K562 (cell line): Measurements from ENCODE around the gene HIVEP3. TPM values are rescaled to one million over a fixed set of nuclear protein-coding genes. Genes with fewer than 3 reads are reported as not detected.

Source experiments
- ATAC-seq: fragments of 200-7000 bp; cut with Tn5 transposase; 3 replicates; pipeline ENCODE4 v1.9.1; 2020; ENCODE audit warnings: moderate library complexity
- BruUV-seq: library from RNA; stranded (reverse); fragments of 400-500 nt; replicated peaks from 2 replicates; lab custom pipeline; 2021; lab: Mats Ljungman, UMichigan
- CTCF ChIA-PET: fragments of 300-600 bp; formaldehyde crosslinking; extraction: SDS; loops from one replicate; lab custom pipeline; 2021; ENCODE audit warnings: low intra/inter-chr PET ratio; lab: Yijun Ruan, JAX
- POLR2A ChIA-PET: fragments of 300-600, 350-650 bp; sonication (Branson Sonifier 250); formaldehyde crosslinking; extraction: SDS; loops from one replicate; lab custom pipeline; 2021; ENCODE audit warnings: antibody characterized with exemption, inconsistent platforms; lab: Yijun Ruan, JAX
- DNase-seq, 4 experiments: peaks; one replicate each; pipeline versions ENCODE4 v3.0.0 to v3.0.0-alpha.2; 2011 to 2018; ENCODE audit warnings: low spot score in 3 of 4, mixed read lengths in 3 of 4; ENCODE audit errors: extremely low read depth in 1 of 4
- FAIRE-seq: peaks from 2 replicates; lab custom pipeline; 2011; peaks lifted over from hg19 to GRCh38; lab: Jason Lieb, UNC
- H2AFZ ChIP-seq: 2 replicates; pipeline ENCODE4 v1.6.0; 2011; ENCODE audit warnings: low read depth, low read length, control low read depth, inconsistent platforms
- H3K27ac ChIP-seq: fragments of 200-600 bp; 3 replicates; pipeline ENCODE4 v1.8.0; 2011; ENCODE audit warnings: low read depth, mild to moderate bottlenecking, control low read depth, inconsistent platforms, low read length, moderate library complexity, mixed read lengths; ENCODE audit errors: extremely low read depth
- H3K27me3 ChIP-seq, 2 experiments: fragments of 300-600 bp in 1 of 2; 2 replicates in 1 of 2; 3 replicates in 1 of 2; pipeline versions ENCODE4 v1.6.0 to v1.8.0; 2011; ENCODE audit warnings: inconsistent platforms in 2 of 2, low read length in 2 of 2, mild to moderate bottlenecking in 1 of 2, mixed read lengths in 1 of 2, moderate library complexity in 1 of 2; ENCODE audit not compliant: control insufficient read depth in 2 of 2, insufficient read depth in 2 of 2
- H3K36me3 ChIP-seq: fragments of 300-600 bp; 3 replicates; pipeline ENCODE4 v1.8.0; 2011; ENCODE audit warnings: mild to moderate bottlenecking, low read length, inconsistent platforms; ENCODE audit not compliant: control insufficient read depth, insufficient read depth
- H3K4me1 ChIP-seq, 2 experiments: fragments of 200-600 bp in 1 of 2; replicated peaks in 1 of 2; 2 replicates in 1 of 2; 3 replicates in 1 of 2; pipeline versions ENCODE4 v1.5.1 to v1.8.0; 2011; ENCODE audit warnings: inconsistent platforms in 2 of 2, low read length in 2 of 2, mild to moderate bottlenecking in 1 of 2, mixed read lengths in 1 of 2, moderate library complexity in 1 of 2; ENCODE audit not compliant: control insufficient read depth in 2 of 2, insufficient read depth in 2 of 2
- H3K4me2 ChIP-seq: 2 replicates; pipeline ENCODE4 v1.6.1; 2011; ENCODE audit warnings: low read length, control low read depth, inconsistent platforms, mixed read lengths; ENCODE audit not compliant: insufficient read depth
- H3K4me3 ChIP-seq: fragments of 200-600 bp; sonication (generic), shearing (Covaris generic); 2 replicates; pipeline ENCODE4 v1.5.1; 2016; ENCODE audit warnings: control low read depth, inconsistent platforms
- H3K79me2 ChIP-seq: fragments of 200-600 bp; 3 replicates; pipeline ENCODE4 v1.8.0; 2011; ENCODE audit warnings: low read length, inconsistent platforms; ENCODE audit not compliant: control insufficient read depth, insufficient read depth
- H3K9ac ChIP-seq, 2 experiments: 2 replicates each; pipeline versions ENCODE4 v1.6.0 to v1.6.1; 2011; ENCODE audit warnings: low read depth in 2 of 2, low read length in 2 of 2, control low read depth in 1 of 2, inconsistent platforms in 1 of 2, mild to moderate bottlenecking in 1 of 2, mixed read lengths in 1 of 2; ENCODE audit not compliant: insufficient read depth in 1 of 2
- H3K9me1 ChIP-seq: one replicate; pipeline ENCODE4 v1.6.0; 2011; ENCODE audit warnings: inconsistent platforms, mild to moderate bottlenecking, low read length, moderate library complexity; ENCODE audit not compliant: control insufficient read depth, insufficient read depth
- H3K9me3 ChIP-seq: replicated peaks from 2 replicates; pipeline ENCODE4 v1.5.1; 2011; ENCODE audit warnings: low read depth, low read length, inconsistent platforms; ENCODE audit not compliant: control insufficient read depth, insufficient read depth
- H4K20me1 ChIP-seq: replicated peaks from 2 replicates; pipeline ENCODE4 v1.6.1; 2011; ENCODE audit warnings: low read length, inconsistent platforms, mixed read lengths; ENCODE audit not compliant: control insufficient read depth, insufficient read depth
- EP300 ChIP-seq: IDR thresholded peaks from 2 replicates; pipeline ENCODE4 v1.6.1; 2012; ENCODE audit warnings: low read length, improper control_type of control experiment
- MED1 ChIP-seq: sonication (generic); formaldehyde crosslinking; IDR thresholded peaks from 2 replicates; pipeline ENCODE4 v1.8.1; 2023; ENCODE audit warnings: missing genetic modification reagents, borderline replicate concordance
- MXI1 ChIP-seq: IDR thresholded peaks from 2 replicates; pipeline ENCODE4 v1.6.1; 2011; ENCODE audit warnings: low read depth, mild to moderate bottlenecking, improper control_type of control experiment, low read length
- SMARCE1 ChIP-seq: fragments of 450-650 bp; IDR thresholded peaks from 2 replicates; pipeline ENCODE4 v1.7.1; 2016; ENCODE audit warnings: mild to moderate bottlenecking
- ZNF507 ChIP-seq: conservative IDR thresholded peaks from 2 replicates; pipeline ENCODE4 v1.6.1; 2017; ENCODE audit warnings: missing genetic modification characterization, missing compliant biosample characterization
- ZNF79 ChIP-seq: fragments of 250-450 bp; sonication (Bioruptor Pico); IDR thresholded peaks from 2 replicates; pipeline ENCODE4 v1.4.0; 2020; ENCODE audit warnings: low read depth, mild to moderate bottlenecking, moderate library complexity
- WGBS: fragments of 100-300 bp; shearing (Covaris generic); methylation state at CpG from one replicate; pipeline ENCODE4 v1.1.6; 2016; ENCODE audit warnings: low coverage, mixed read lengths; ENCODE audit not compliant: insufficient coverage; ENCODE audit errors: missing lambda C conversion rate; 5-methylcytosine and 5-hydroxymethylcytosine counted together
- in situ Hi-C: fragments of 300-500 bp; cut with MboI; formaldehyde crosslinking; loops from 4 replicates; pipeline ENCODE4 v1.15.0; 2018; ENCODE audit warnings: inconsistent platforms, mixed read lengths
- intact Hi-C: fragments of 100-400 bp; cut with micrococcal nuclease; formaldehyde crosslinking; loops from 2 replicates; pipeline ENCODE4 v1.14.2; 2022
- polyA plus RNA-seq, 8 experiments: library from polyadenylated mRNA; depleted of rRNA in 4 of 8; stranded (reverse) in 5 of 8; unstranded in 3 of 8; fragments of >200 nt; fragmentation: Nextera tagmentation in 2 of 8; fragmentation: Illumina TruSeq in 1 of 8; extraction: Ambion mirVana in 2 of 8; extraction: Trizol in 1 of 8; gene quantifications; 2 replicates each; pipeline versions ENCODE4 v1.2.1 to v1.2.3, GENCODE V29; 2011 to 2014; ENCODE audit warnings: inconsistent platforms in 1 of 8, missing spikeins in 1 of 8
- total RNA-seq, 7 experiments: library from RNA; depleted of rRNA in 6 of 7; stranded (reverse); fragments of >200 nt in 6 of 7; fragmentation: Illumina TruSeq in 2 of 7; extraction: Trizol in 2 of 7; gene quantifications; 2 replicates each; pipeline versions ENCODE4 v1.2.1 to v1.2.3, GENCODE V29; 2011 to 2021; ENCODE audit warnings: low replicate concordance in 1 of 7
- TF ChIP-seq, protein P1 (sequence below): sonication (generic); formaldehyde crosslinking; IDR thresholded peaks from 2 replicates; pipeline ENCODE4 v1.9.0; 2022; ENCODE audit warnings: mild to moderate bottlenecking, missing genetic modification reagents
- TF ChIP-seq, protein P2 (sequence below): fragments of 450-650 bp; IDR thresholded peaks from 2 replicates; pipeline ENCODE4 v1.7.1; 2018; ENCODE audit warnings: mild to moderate bottlenecking, low read depth; ENCODE audit not compliant: partially characterized antibody
- TF ChIP-seq, protein P3 (sequence below), 2 experiments: fragments of 450-650 bp in 1 of 2; sonication (generic) in 1 of 2; formaldehyde crosslinking in 1 of 2; IDR thresholded peaks in 1 of 2; conservative IDR thresholded peaks in 1 of 2; 2 replicates each; pipeline versions ENCODE4 v1.6.1 to v1.8.1; 2016 to 2023; ENCODE audit warnings: mild to moderate bottlenecking in 2 of 2, moderate library complexity in 2 of 2, inconsistent platforms in 1 of 2, missing genetic modification reagents in 1 of 2
- TF ChIP-seq, protein P4 (sequence below): IDR thresholded peaks from 2 replicates; pipeline ENCODE4 v1.6.1; 2016; ENCODE audit warnings: missing genetic modification characterization, missing compliant biosample characterization

HIVEP3 gene
- total and polyA plus RNA-seq, 9 of the 15 experiments (the other 6 are each of a cell fraction or from before 2014, with no cell fraction given) = 0.09 to 0.58 (median 0.34) TPM; not detected in 1

DNA sequence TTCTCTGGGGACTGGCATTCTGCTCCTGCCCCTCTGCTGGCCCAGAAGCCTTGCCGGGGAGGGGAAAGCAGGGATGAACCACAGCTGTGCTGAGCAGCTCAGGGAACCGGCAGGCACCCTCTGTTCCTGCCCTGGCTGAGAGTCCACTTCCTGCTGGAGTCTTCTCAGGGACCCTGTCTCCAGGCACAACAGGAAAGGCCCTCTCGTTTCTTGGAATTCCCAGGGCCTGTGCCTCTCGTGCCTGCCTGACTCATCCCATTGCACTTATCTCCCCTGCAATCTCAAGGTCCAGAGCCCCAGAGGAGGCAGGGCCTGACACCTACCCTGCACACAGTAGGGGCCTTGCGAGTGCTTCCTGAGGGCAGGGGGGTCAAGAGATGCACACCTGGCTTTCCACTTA lies 433.1 kb downstream of the HIVEP3 start:
- FAIRE-seq (no peak), ATAC-seq (no peak; the same call in 2 of the 3 replicates), DNase-seq (peak; percentile 33 to 54 (median 43))
- Histone ChIP-seq H3K27ac (no peak overlapping the region), H3K27me3 (peaks cover 6 to 73% of the 10 kb centered on the region in 2 experiments; a peak in 3 of 5 replicates), H3K79me2 (no peaks in the 10 kb centered on the region), H3K36me3 (no peaks in the 10 kb centered on the region), H4K20me1 (peaks cover 6% of the 10 kb centered on the region; the same call in 1 of the 2 replicates), H3K9me1 (no peaks in the 10 kb centered on the region), H2AFZ (no peak overlapping the region), H3K9me3 (no peaks in the 10 kb centered on the region), H3K4me3 (no peak overlapping the region), H3K9ac (peak overlapping the region in 1 of 2 experiments; percentile 77; a peak in 1 of 4 replicates), H3K4me1 (peaks cover 6 to 19% of the 10 kb centered on the region in 2 experiments; a peak in 4 of 5 replicates), H3K4me2 (no peak overlapping the region)
- in situ Hi-C loops (no loop called here), intact Hi-C loops (no loop called here)
- 1% methylated on average over 5 of the region's 5 CpGs for WGBS
- POLR2A ChIA-PET = no interaction called here
- BruUV-seq = no TSS peak
- CTCF ChIA-PET = no interaction called here
- TF ChIP-seq, protein P1, sequence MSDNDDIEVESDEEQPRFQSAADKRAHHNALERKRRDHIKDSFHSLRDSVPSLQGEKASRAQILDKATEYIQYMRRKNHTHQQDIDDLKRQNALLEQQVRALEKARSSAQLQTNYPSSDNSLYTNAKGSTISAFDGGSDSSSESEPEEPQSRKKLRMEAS (CRISPR knock-in tag) = no peak
- TF ChIP-seq MXI1 (no peak), EP300 (0 out of 2 replicates have a peak, but pooled peaks have one; percentile 13), ZNF79 (CRISPR knock-in tag) (no peak), MED1 (CRISPR knock-in tag) (no peak), SMARCE1 (peak; percentile 54; the same call in 1 of the 2 replicates), ZNF507 (no peak)
- TF ChIP-seq, protein P2, sequence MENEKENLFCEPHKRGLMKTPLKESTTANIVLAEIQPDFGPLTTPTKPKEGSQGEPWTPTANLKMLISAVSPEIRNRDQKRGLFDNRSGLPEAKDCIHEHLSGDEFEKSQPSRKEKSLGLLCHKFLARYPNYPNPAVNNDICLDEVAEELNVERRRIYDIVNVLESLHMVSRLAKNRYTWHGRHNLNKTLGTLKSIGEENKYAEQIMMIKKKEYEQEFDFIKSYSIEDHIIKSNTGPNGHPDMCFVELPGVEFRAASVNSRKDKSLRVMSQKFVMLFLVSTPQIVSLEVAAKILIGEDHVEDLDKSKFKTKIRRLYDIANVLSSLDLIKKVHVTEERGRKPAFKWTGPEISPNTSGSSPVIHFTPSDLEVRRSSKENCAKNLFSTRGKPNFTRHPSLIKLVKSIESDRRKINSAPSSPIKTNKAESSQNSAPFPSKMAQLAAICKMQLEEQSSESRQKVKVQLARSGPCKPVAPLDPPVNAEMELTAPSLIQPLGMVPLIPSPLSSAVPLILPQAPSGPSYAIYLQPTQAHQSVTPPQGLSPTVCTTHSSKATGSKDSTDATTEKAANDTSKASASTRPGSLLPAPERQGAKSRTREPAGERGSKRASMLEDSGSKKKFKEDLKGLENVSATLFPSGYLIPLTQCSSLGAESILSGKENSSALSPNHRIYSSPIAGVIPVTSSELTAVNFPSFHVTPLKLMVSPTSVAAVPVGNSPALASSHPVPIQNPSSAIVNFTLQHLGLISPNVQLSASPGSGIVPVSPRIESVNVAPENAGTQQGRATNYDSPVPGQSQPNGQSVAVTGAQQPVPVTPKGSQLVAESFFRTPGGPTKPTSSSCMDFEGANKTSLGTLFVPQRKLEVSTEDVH = no peak
- TF ChIP-seq, protein P3, sequence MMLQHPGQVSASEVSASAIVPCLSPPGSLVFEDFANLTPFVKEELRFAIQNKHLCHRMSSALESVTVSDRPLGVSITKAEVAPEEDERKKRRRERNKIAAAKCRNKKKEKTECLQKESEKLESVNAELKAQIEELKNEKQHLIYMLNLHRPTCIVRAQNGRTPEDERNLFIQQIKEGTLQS (IDR thresholded peaks at IDR 0.05) = peak; percentile 78
- TF ChIP-seq, protein P3 (CRISPR knock-in tag; conservative IDR thresholded peaks at IDR 0.05) = no peak
- TF ChIP-seq, protein P4, sequence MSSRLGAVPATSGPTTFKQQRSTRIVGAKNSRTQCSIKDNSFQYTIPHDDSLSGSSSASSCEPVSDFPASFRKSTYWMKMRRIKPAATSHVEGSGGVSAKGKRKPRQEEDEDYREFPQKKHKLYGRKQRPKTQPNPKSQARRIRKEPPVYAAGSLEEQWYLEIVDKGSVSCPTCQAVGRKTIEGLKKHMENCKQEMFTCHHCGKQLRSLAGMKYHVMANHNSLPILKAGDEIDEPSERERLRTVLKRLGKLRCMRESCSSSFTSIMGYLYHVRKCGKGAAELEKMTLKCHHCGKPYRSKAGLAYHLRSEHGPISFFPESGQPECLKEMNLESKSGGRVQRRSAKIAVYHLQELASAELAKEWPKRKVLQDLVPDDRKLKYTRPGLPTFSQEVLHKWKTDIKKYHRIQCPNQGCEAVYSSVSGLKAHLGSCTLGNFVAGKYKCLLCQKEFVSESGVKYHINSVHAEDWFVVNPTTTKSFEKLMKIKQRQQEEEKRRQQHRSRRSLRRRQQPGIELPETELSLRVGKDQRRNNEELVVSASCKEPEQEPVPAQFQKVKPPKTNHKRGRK (tag) = no peak
